Chondrocyte (in vitro differentiated cells): ENCODE measurements around the gene SYNJ2. TPM values are rescaled to one million over a fixed set of nuclear protein-coding genes. Genes with fewer than 3 reads are reported as not detected.

Experiments used
- DNase-seq: peaks from one replicate; pipeline ENCODE4 v3.0.0; 2021; ENCODE audit warnings: mixed read lengths, low spot score
- H3K27ac Mint-ChIP-seq: one replicate; pipeline ENCODE4 v1.8.0; 2021; ENCODE audit warnings: mild to moderate bottlenecking, moderate library complexity, mixed read lengths; ENCODE audit not compliant: unreplicated experiment
- H3K27me3 Mint-ChIP-seq: 2 replicates; pipeline ENCODE4 v1.8.0; 2021; ENCODE audit warnings: low read depth, mixed read lengths
- H3K36me3 Mint-ChIP-seq: 2 replicates; pipeline ENCODE4 v1.8.0; 2021; ENCODE audit warnings: low read depth, mixed read lengths
- H3K4me1 Mint-ChIP-seq: 2 replicates; pipeline ENCODE4 v1.8.0; 2021; ENCODE audit warnings: low read depth, mild to moderate bottlenecking, mixed read lengths
- H3K4me3 Mint-ChIP-seq: one replicate; pipeline ENCODE4 v1.8.0; 2021; ENCODE audit warnings: mild to moderate bottlenecking, moderate library complexity, mixed read lengths; ENCODE audit not compliant: unreplicated experiment
- H3K9me3 Mint-ChIP-seq: 2 replicates; pipeline ENCODE4 v1.8.0; 2021; ENCODE audit warnings: low read depth, mixed read lengths
- CTCF ChIP-seq: fragments of 200-600 bp; sonication (generic); IDR thresholded peaks from 2 replicates; pipeline ENCODE4 v1.5.0; 2021; ENCODE audit warnings: antibody characterized with exemption, mild to moderate bottlenecking, moderate library complexity
- total RNA-seq: library from RNA; stranded (reverse); gene quantifications from 3 replicates; pipeline ENCODE4 v1.2.1, GENCODE V29; 2021

SYNJ2 gene
- total RNA-seq, 1 donor from 2014 or later, result 53.1 TPM

- Mint-ChIP-seq H3K36me3 (peaks cover 9% of the 10 kb centered on the region), H3K9me3 (peaks cover 6% of the 10 kb centered on the region), H3K4me1 (no peaks in the 10 kb centered on the region), H3K4me3 (no peak overlapping the region), H3K27ac (no peak overlapping the region), H3K27me3 (no peaks in the 10 kb centered on the region)
- TF ChIP-seq CTCF, result no peak
- no peak for DNase-seq
Measured at GRCh38 chr6:158103228-158103627, 121.6 kb downstream of the SYNJ2 start.

GRCh38 chr6:158104696-158105095, 123.0 kb downstream of the SYNJ2 start:
- Mint-ChIP-seq H3K4me3 (no peak overlapping the region), H3K27ac (no peak overlapping the region), H3K4me1 (no peaks in the 10 kb centered on the region), H3K27me3 (no peaks in the 10 kb centered on the region), H3K9me3 (peaks cover 6% of the 10 kb centered on the region), H3K36me3 (peaks cover 13% of the 10 kb centered on the region)
- TF ChIP-seq CTCF, result no peak
- no peak for DNase-seq

- no peak for DNase-seq
- Mint-ChIP-seq H3K27me3 (no peaks in the 10 kb centered on the region), H3K4me3 (no peak overlapping the region), H3K4me1 (no peaks in the 10 kb centered on the region), H3K36me3 (peaks cover 27% of the 10 kb centered on the region), H3K9me3 (peaks cover 3% of the 10 kb centered on the region), H3K27ac (no peak overlapping the region)
- TF ChIP-seq CTCF, result no peak
Measured at GRCh38 chr6:158109748-158110147, 128.1 kb downstream of the SYNJ2 start.

GRCh38 chr6:158110986-158111385, 129.3 kb downstream of the SYNJ2 start:
- TF ChIP-seq CTCF, result no peak
- Mint-ChIP-seq H3K36me3 (peaks cover 30% of the 10 kb centered on the region), H3K4me1 (no peaks in the 10 kb centered on the region), H3K27ac (no peak overlapping the region), H3K9me3 (no peaks in the 10 kb centered on the region), H3K27me3 (no peaks in the 10 kb centered on the region), H3K4me3 (no peak overlapping the region)
- DNase-seq, result no peak

- no peak for DNase-seq
- no peaks in the 10 kb centered on the region for H3K9me3 Mint-ChIP-seq
- no peaks in the 10 kb centered on the region for H3K4me1 Mint-ChIP-seq
- no peaks in the 10 kb centered on the region for H3K27me3 Mint-ChIP-seq
- no peak overlapping the region for H3K27ac Mint-ChIP-seq
- no peak overlapping the region for H3K4me3 Mint-ChIP-seq
- peaks cover 31% of the 10 kb centered on the region for H3K36me3 Mint-ChIP-seq
- TF ChIP-seq CTCF, result no peak
Measured at GRCh38 chr6:158111987-158112386, 130.3 kb downstream of the SYNJ2 start.
